Right lung (tissue), 5 donors: Measurements from ENCODE around the gene GFRA1. TPM values are rescaled to one million over a fixed set of nuclear protein-coding genes. Genes with fewer than 3 reads are reported as not detected.

Experiments
- DNase-seq, 2 donors: peaks; one replicate each; pipeline ENCODE4 v3.0.0-alpha.2; 2013
- polyA plus RNA-seq, 5 donors: library from polyadenylated mRNA; unstranded; fragments of 120-200 nt; gene quantifications; one replicate each; pipeline versions ENCODE4 v1.2.1 to v1.2.3, GENCODE V29; 2013; ENCODE audit warnings: inconsistent platforms in 1 of 5, low replicate concordance in 1 of 5; ENCODE audit not compliant: insufficient read length in 5 of 5, insufficient read depth in 1 of 5

Gene GFRA1
- polyA plus RNA-seq, 5 donors = 2.2 to 5.3 (median 3.5) TPM

GRCh38 chr10:116126954-116127695, 145.9 kb downstream of the GFRA1 start:
- no peak for DNase-seq

GRCh38 chr10:116126239-116126638, 146.8 kb downstream of the GFRA1 start:
- no peak for DNase-seq

- no peak for DNase-seq
Measured at GRCh38 chr10:116125180-116125579, 147.8 kb downstream of the GFRA1 start.

- DNase-seq = no peak
Measured at GRCh38 chr10:116124777-116125176, 148.2 kb downstream of the GFRA1 start.

GRCh38 chr10:116122664-116123063, 150.3 kb downstream of the GFRA1 start:
- no peak for DNase-seq

GRCh38 chr10:116121640-116122525, 151.1 kb downstream of the GFRA1 start:
- no peak for DNase-seq

GRCh38 chr10:116120688-116121455, 152.1 kb downstream of the GFRA1 start:
- no peak for DNase-seq

GRCh38 chr10:116118847-116119246, 154.2 kb downstream of the GFRA1 start:
- DNase-seq = no peak

GRCh38 chr10:116115797-116116196, 157.2 kb downstream of the GFRA1 start:
- no peak for DNase-seq

- no peak for DNase-seq
Measured at GRCh38 chr10:116115036-116115641, 157.9 kb downstream of the GFRA1 start.

GRCh38 chr10:116113721-116114501, 159.1 kb downstream of the GFRA1 start:
- DNase-seq = no peak

- no peak for DNase-seq
Measured at GRCh38 chr10:116112232-116113231, 160.5 kb downstream of the GFRA1 start.

- no peak for DNase-seq
Measured at GRCh38 chr10:116111483-116112095, 161.4 kb downstream of the GFRA1 start.

GRCh38 chr10:116110736-116111135, 162.3 kb downstream of the GFRA1 start:
- DNase-seq = no peak

- DNase-seq = no peak
Measured at GRCh38 chr10:116109881-116110280, 163.1 kb downstream of the GFRA1 start.

- DNase-seq = no peak
Measured at GRCh38 chr10:116109481-116109880, 163.5 kb downstream of the GFRA1 start.

GRCh38 chr10:116108095-116108494, 164.9 kb downstream of the GFRA1 start:
- no peak for DNase-seq

GRCh38 chr10:116106611-116107010, 166.4 kb downstream of the GFRA1 start:
- no peak for DNase-seq

GRCh38 chr10:116105264-116105663, 167.7 kb downstream of the GFRA1 start:
- no peak for DNase-seq
